ENCODE measurements around the gene PHKA1. TPM values are rescaled to one million over a fixed set of nuclear protein-coding genes. Genes with fewer than 3 reads are reported as not detected.
"Not testable (repeated sequence)": the region's sequence is repeated elsewhere in the genome, so short reads cannot be mapped to it uniquely, and the experiment has no call there.

PHKA1 gene
- total RNA-seq, 1 experiment from 2014 or later: 10.5 TPM

- DNase-seq (ENCODE audit: low spot score): no peak
- TF ChIP-seq CTCF (conservative IDR thresholded peaks at IDR 0.05; ENCODE audit: low read depth, low read length) (no peak), EZH2 (IDR thresholded peaks at IDR 0.05; ENCODE audit: borderline replicate concordance, low read depth, low read length, poor library complexity, severe bottlenecking) (no peak)
- Histone ChIP-seq H3K36me3 (ENCODE audit: insufficient read depth, low read length, poor library complexity, severe bottlenecking) (peaks cover 11% of the 10 kb centered on the region), H3K9me3 (ENCODE audit: low read depth, low read length, poor library complexity, severe bottlenecking) (no peaks in the 10 kb centered on the region), H3K4me1 (ENCODE audit: insufficient read depth, low read length, poor library complexity, severe bottlenecking) (no peaks in the 10 kb centered on the region), H3K4me3 (ENCODE audit: low read depth, low read length, poor library complexity, severe bottlenecking) (no peak overlapping the region), H3K27ac (ENCODE audit: low read depth, low read length, poor library complexity, severe bottlenecking) (no peak overlapping the region), H3K27me3 (replicated peaks; ENCODE audit: insufficient read depth, low read depth, low read length, poor library complexity) (no peaks in the 10 kb centered on the region)
- intact Hi-C loops (cut with micrococcal nuclease; ENCODE audit: unreplicated experiment): no loop called here
- CTCF ChIA-PET: no interaction called here
- POLR2A ChIA-PET (ENCODE audit: low non-redundant PET): no interaction called here
- BruUV-seq (replicated peaks): no TSS peak
Observed at GRCh38 chrX:72569786-72570185, 144.3 kb downstream of the PHKA1 start.

GRCh38 chrX:72568406-72569092 is 145.6 kb downstream of the PHKA1 start:
- Histone ChIP-seq H3K27ac (ENCODE audit: low read depth, low read length, poor library complexity, severe bottlenecking) (no peak overlapping the region), H3K4me1 (ENCODE audit: insufficient read depth, low read length, poor library complexity, severe bottlenecking) (no peaks in the 10 kb centered on the region), H3K4me3 (ENCODE audit: low read depth, low read length, poor library complexity, severe bottlenecking) (no peak overlapping the region), H3K36me3 (ENCODE audit: insufficient read depth, low read length, poor library complexity, severe bottlenecking) (peaks cover 11% of the 10 kb centered on the region), H3K27me3 (replicated peaks; ENCODE audit: insufficient read depth, low read depth, low read length, poor library complexity) (no peaks in the 10 kb centered on the region), H3K9me3 (ENCODE audit: low read depth, low read length, poor library complexity, severe bottlenecking) (no peaks in the 10 kb centered on the region)
- TF ChIP-seq EZH2 (IDR thresholded peaks at IDR 0.05; ENCODE audit: borderline replicate concordance, low read depth, low read length, poor library complexity, severe bottlenecking) (no peak), CTCF (conservative IDR thresholded peaks at IDR 0.05; ENCODE audit: low read depth, low read length) (no peak)
- no TSS peak for BruUV-seq (replicated peaks)
- POLR2A ChIA-PET (ENCODE audit: low non-redundant PET): no interaction called here
- intact Hi-C loops (cut with micrococcal nuclease; ENCODE audit: unreplicated experiment): no loop called here
- no peak for DNase-seq (ENCODE audit: low spot score)
- CTCF ChIA-PET: no interaction called here

- TF ChIP-seq EZH2 (IDR thresholded peaks at IDR 0.05; ENCODE audit: borderline replicate concordance, low read depth, low read length, poor library complexity, severe bottlenecking): no peak
- no peak for TF ChIP-seq CTCF (conservative IDR thresholded peaks at IDR 0.05; ENCODE audit: low read depth, low read length)
- intact Hi-C loops (cut with micrococcal nuclease; ENCODE audit: unreplicated experiment): no loop called here
- no peaks in the 10 kb centered on the region for H3K27me3 ChIP-seq (replicated peaks; ENCODE audit: insufficient read depth, low read depth, low read length, poor library complexity)
- no peak for DNase-seq (ENCODE audit: low spot score)
- no peaks in the 10 kb centered on the region for H3K9me3 ChIP-seq (ENCODE audit: low read depth, low read length, poor library complexity, severe bottlenecking)
- POLR2A ChIA-PET (ENCODE audit: low non-redundant PET): no interaction called here
- BruUV-seq (replicated peaks): no TSS peak
- no peak overlapping the region for H3K4me3 ChIP-seq (ENCODE audit: low read depth, low read length, poor library complexity, severe bottlenecking)
- H3K27ac ChIP-seq (ENCODE audit: low read depth, low read length, poor library complexity, severe bottlenecking): no peak overlapping the region
- H3K36me3 ChIP-seq (ENCODE audit: insufficient read depth, low read length, poor library complexity, severe bottlenecking): peaks cover 11% of the 10 kb centered on the region
- no peaks in the 10 kb centered on the region for H3K4me1 ChIP-seq (ENCODE audit: insufficient read depth, low read length, poor library complexity, severe bottlenecking)
- CTCF ChIA-PET: no interaction called here
Observed at GRCh38 chrX:72566448-72566847, 147.7 kb downstream of the PHKA1 start.

- CTCF ChIA-PET; BruUV-seq (replicated peaks); H3K4me3 ChIP-seq (ENCODE audit: low read depth, low read length, poor library complexity, severe bottlenecking); POLR2A ChIA-PET (ENCODE audit: low non-redundant PET); DNase-seq (ENCODE audit: low spot score); H3K36me3 ChIP-seq (ENCODE audit: insufficient read depth, low read length, poor library complexity, severe bottlenecking); intact Hi-C loops (cut with micrococcal nuclease; ENCODE audit: unreplicated experiment); H3K27ac ChIP-seq (ENCODE audit: low read depth, low read length, poor library complexity, severe bottlenecking); H3K9me3 ChIP-seq (ENCODE audit: low read depth, low read length, poor library complexity, severe bottlenecking); H3K27me3 ChIP-seq (replicated peaks; ENCODE audit: insufficient read depth, low read depth, low read length, poor library complexity); H3K4me1 ChIP-seq (ENCODE audit: insufficient read depth, low read length, poor library complexity, severe bottlenecking): not testable (repeated sequence)
Observed at GRCh38 chrX:72559655-72560054, 154.5 kb downstream of the PHKA1 start.

All from A673 (cell line).